Fibroblast of lung (primary cell): Measurements from ENCODE around the gene NUDCD2. TPM values are rescaled to one million over a fixed set of nuclear protein-coding genes. Genes with fewer than 3 reads are reported as not detected.
A peak's percentile ranks its signal among the peaks of the same experiment; 100 is the strongest.

Source experiments
- DNase-seq, 2 donors: peaks; one replicate each; pipeline versions ENCODE4 v3.0.0 to v3.0.0-alpha.2; 2010; ENCODE audit warnings: low read depth in 2 of 2
- H2AFZ ChIP-seq: 2 replicates; pipeline ENCODE4 v1.5.1; 2012; ENCODE audit warnings: low read length, control low read depth, inconsistent platforms
- H3K27ac ChIP-seq: 2 replicates; pipeline ENCODE4 v1.5.1; 2011; ENCODE audit warnings: low read length, control low read depth; ENCODE audit not compliant: insufficient read depth
- H3K27me3 ChIP-seq: 2 replicates; pipeline ENCODE4 v1.5.1; 2011; ENCODE audit warnings: mild to moderate bottlenecking, low read length; ENCODE audit not compliant: control insufficient read depth, insufficient read depth
- H3K36me3 ChIP-seq: 2 replicates; pipeline ENCODE4 v1.5.1; 2011; ENCODE audit warnings: low read length; ENCODE audit not compliant: control insufficient read depth, insufficient read depth
- H3K4me1 ChIP-seq: 2 replicates; pipeline ENCODE4 v1.5.1; 2011; ENCODE audit warnings: low read length; ENCODE audit not compliant: control insufficient read depth, insufficient read depth; ENCODE audit errors: extremely low read depth
- H3K4me2 ChIP-seq: 2 replicates; pipeline ENCODE4 v1.5.1; 2011; ENCODE audit warnings: low read length, control low read depth; ENCODE audit not compliant: insufficient read depth; ENCODE audit errors: extremely low read depth
- H3K4me3 ChIP-seq, 4 experiments: fragments of 200-600 bp in 1 of 4; sonication (generic) in 1 of 4; replicated peaks in 1 of 4; 2 replicates each; pipeline ENCODE4 v1.5.1; 2011 to 2016; ENCODE audit warnings: low read length in 4 of 4, low read depth in 3 of 4, mild to moderate bottlenecking in 3 of 4, control low read depth in 2 of 4, inconsistent platforms in 1 of 4, mixed read lengths in 1 of 4; ENCODE audit not compliant: insufficient read depth in 1 of 4; ENCODE audit errors: control extremely low read depth in 1 of 4
- H3K79me2 ChIP-seq: 2 replicates; pipeline ENCODE4 v1.5.1; 2012; ENCODE audit warnings: mild to moderate bottlenecking, low read length, inconsistent platforms; ENCODE audit not compliant: control insufficient read depth, insufficient read depth
- H3K9ac ChIP-seq: 2 replicates; pipeline ENCODE4 v1.5.1; 2011; ENCODE audit warnings: mild to moderate bottlenecking, low read length, control low read depth; ENCODE audit not compliant: insufficient read depth
- H3K9me3 ChIP-seq: 2 replicates; pipeline ENCODE4 v1.5.1; 2012; ENCODE audit warnings: low read depth, low read length; ENCODE audit not compliant: control insufficient read depth, insufficient read depth
- H4K20me1 ChIP-seq: 2 replicates; pipeline ENCODE4 v1.5.1; 2011; ENCODE audit warnings: low read length; ENCODE audit not compliant: control insufficient read depth, insufficient read depth; ENCODE audit errors: extremely low read depth
- EZH2 ChIP-seq: IDR thresholded peaks from 2 replicates; pipeline ENCODE4 v1.5.1; 2012; ENCODE audit warnings: low read length, control low read depth, mild to moderate bottlenecking; ENCODE audit errors: missing control alignments
- polyA plus RNA-seq, 2 donors: library from polyadenylated mRNA; depleted of rRNA in 1 of 2; stranded (reverse) in 1 of 2; unstranded in 1 of 2; fragments of >200 nt; gene quantifications; 2 replicates each; pipeline ENCODE4 v1.2.1, GENCODE V29; 2011 to 2012; ENCODE audit warnings: missing spikeins in 1 of 2
- total RNA-seq: library from RNA; depleted of rRNA; stranded (reverse); fragments of >200 nt; gene quantifications from 2 replicates; pipeline ENCODE4 v1.2.1, GENCODE V29; 2014
- TF ChIP-seq, protein P1 (sequence below), 2 donors: IDR thresholded peaks in 1 of 2; conservative IDR thresholded peaks in 1 of 2; 1 replicate in 1 of 2; 2 replicates in 1 of 2; pipeline ENCODE4 v1.5.1; 2011 to 2012; ENCODE audit warnings: low read length in 2 of 2, control low read depth in 1 of 2, inconsistent platforms in 1 of 2, low read depth in 1 of 2, mild to moderate bottlenecking in 1 of 2

Gene NUDCD2
- total and polyA plus RNA-seq, 2 donors (not counting 1 experiment from before 2014, with no cell fraction given) = 5.9 to 7.4 TPM

DNA sequence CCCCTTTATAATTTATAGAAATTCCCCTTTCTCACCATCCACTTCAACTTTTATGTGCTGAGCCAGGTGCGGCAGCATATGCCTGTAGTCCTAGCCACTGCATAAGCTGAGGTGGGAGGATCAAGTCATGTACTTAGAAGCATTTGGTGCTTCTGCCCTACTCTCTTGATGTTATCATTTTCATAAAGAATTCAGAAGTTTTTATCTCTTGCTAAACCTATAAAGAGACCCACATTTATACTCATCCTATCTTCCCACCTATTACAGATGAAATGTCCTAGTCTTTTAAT is 19.0 kb upstream of the NUDCD2 start:
- Histone ChIP-seq H3K27ac (no peak overlapping the region), H3K4me3 (no peak overlapping the region), H3K9me3 (no peaks in the 10 kb centered on the region), H3K79me2 (no peaks in the 10 kb centered on the region), H3K4me2 (no peak overlapping the region), H2AFZ (no peak overlapping the region), H3K4me1 (no peaks in the 10 kb centered on the region), H4K20me1 (no peaks in the 10 kb centered on the region), H3K27me3 (no peaks in the 10 kb centered on the region), H3K36me3 (no peaks in the 10 kb centered on the region), H3K9ac (no peak overlapping the region)
- TF ChIP-seq, protein P1, sequence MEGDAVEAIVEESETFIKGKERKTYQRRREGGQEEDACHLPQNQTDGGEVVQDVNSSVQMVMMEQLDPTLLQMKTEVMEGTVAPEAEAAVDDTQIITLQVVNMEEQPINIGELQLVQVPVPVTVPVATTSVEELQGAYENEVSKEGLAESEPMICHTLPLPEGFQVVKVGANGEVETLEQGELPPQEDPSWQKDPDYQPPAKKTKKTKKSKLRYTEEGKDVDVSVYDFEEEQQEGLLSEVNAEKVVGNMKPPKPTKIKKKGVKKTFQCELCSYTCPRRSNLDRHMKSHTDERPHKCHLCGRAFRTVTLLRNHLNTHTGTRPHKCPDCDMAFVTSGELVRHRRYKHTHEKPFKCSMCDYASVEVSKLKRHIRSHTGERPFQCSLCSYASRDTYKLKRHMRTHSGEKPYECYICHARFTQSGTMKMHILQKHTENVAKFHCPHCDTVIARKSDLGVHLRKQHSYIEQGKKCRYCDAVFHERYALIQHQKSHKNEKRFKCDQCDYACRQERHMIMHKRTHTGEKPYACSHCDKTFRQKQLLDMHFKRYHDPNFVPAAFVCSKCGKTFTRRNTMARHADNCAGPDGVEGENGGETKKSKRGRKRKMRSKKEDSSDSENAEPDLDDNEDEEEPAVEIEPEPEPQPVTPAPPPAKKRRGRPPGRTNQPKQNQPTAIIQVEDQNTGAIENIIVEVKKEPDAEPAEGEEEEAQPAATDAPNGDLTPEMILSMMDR (conservative IDR thresholded peaks at IDR 0.05 in 1 of 2, IDR thresholded peaks at IDR 0.05 in 1 of 2; ENCODE audit: low read depth in 1 of 2, low read length in 2 of 2) = no peak
- no peak for TF ChIP-seq EZH2
- DNase-seq = no peak

DNA sequence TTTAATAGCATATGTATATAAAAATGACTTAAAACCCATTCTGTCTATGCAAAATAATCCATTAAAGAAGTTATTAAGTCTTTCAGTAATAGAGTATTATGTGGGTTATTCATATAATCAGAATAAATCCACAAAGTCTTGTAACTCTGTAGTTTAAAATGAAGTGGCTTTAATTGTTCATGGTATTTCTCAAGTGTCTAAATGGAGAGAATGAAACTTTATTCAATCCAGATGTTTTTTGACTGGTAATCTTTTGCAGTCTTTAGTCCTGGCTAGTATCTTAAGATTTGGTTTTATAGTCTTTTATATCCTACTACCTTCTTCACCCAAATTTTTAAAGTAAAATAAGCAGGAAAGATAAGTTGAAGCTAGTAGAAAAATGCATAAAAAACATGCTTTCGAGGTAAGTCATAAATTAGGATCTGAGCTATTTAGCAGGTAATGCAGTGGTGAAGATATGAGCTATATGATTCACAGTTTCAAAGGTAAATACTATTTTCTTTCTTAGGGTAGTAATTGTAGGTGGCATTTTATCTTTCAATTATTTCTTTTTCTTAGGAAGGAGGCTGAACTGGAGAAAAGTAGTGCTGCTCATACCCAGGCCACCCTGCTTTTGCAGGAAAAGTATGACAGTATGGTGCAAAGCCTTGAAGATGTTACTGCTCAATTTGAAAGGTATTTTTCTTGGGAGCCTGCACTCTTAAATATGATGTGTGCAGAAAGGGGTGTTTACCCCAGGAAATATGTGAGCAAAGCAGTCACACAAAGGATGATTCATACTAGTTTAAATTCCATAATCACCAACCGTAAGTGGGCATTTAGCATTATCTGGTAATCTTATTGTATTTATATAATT is 18.5 kb upstream of the NUDCD2 start:
- Histone ChIP-seq H3K79me2 (no peaks in the 10 kb centered on the region), H3K4me3 (no peak overlapping the region), H3K36me3 (no peaks in the 10 kb centered on the region), H3K9me3 (no peaks in the 10 kb centered on the region), H3K9ac (no peak overlapping the region), H3K27ac (no peak overlapping the region), H3K27me3 (no peaks in the 10 kb centered on the region), H2AFZ (no peak overlapping the region), H4K20me1 (no peaks in the 10 kb centered on the region), H3K4me1 (no peaks in the 10 kb centered on the region), H3K4me2 (no peak overlapping the region)
- TF ChIP-seq EZH2 = no peak
- TF ChIP-seq, protein P1 (conservative IDR thresholded peaks at IDR 0.05 in 1 of 2, IDR thresholded peaks at IDR 0.05 in 1 of 2; ENCODE audit: low read depth in 1 of 2, low read length in 2 of 2) = no peak
- DNase-seq = peak; percentile 7 to 44

DNA sequence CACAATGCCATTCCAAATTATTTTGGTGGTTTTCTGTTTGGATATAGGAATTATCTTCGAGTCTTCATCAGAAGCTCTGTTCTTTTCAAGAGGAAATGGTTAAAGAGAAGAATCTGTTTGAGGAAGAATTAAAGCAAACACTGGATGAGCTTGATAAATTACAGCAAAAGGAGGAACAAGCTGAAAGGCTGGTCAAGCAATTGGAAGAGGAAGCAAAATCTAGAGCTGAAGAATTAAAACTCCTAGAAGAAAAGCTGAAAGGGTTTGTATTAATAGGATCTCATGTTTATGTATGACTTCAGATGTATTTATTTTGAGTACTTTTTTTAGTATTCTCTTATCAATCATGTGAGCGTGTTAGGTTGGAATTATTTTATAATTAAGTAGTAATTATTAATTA is 15.5 kb upstream of the NUDCD2 start:
- Histone ChIP-seq H3K9me3 (no peaks in the 10 kb centered on the region), H4K20me1 (no peaks in the 10 kb centered on the region), H3K4me3 (no peak overlapping the region), H3K27me3 (no peaks in the 10 kb centered on the region), H2AFZ (no peak overlapping the region), H3K27ac (no peak overlapping the region), H3K79me2 (no peaks in the 10 kb centered on the region), H3K4me1 (no peaks in the 10 kb centered on the region), H3K36me3 (no peaks in the 10 kb centered on the region), H3K4me2 (no peak overlapping the region), H3K9ac (no peak overlapping the region)
- TF ChIP-seq, protein P1 (conservative IDR thresholded peaks at IDR 0.05 in 1 of 2, IDR thresholded peaks at IDR 0.05 in 1 of 2; ENCODE audit: low read depth in 1 of 2, low read length in 2 of 2) = no peak
- TF ChIP-seq EZH2 = no peak
- DNase-seq = no peak
